ENCODE data around the gene SPTSSA. TPM values are rescaled to one million over a fixed set of nuclear protein-coding genes. Genes with fewer than 3 reads are reported as not detected.

SPTSSA gene
- total RNA-seq, 2 donors from 2014 or later: 9.4 to 10.8 TPM

- Histone ChIP-seq H3K27ac (no peak overlapping the region), H3K36me3 (no peaks in the 10 kb centered on the region), H3K27me3 (no peaks in the 10 kb centered on the region), H3K4me1 (no peaks in the 10 kb centered on the region), H3K4me3 (no peak overlapping the region), H3K9me3 (no peaks in the 10 kb centered on the region)
- TF ChIP-seq CTCF (IDR thresholded peaks at IDR 0.05): no peak
- DNase-seq (ENCODE audit: low spot score): no peak
Measured at GRCh38 chr14:34475163-34475562, 13.1 kb upstream of the SPTSSA start.

- no peaks in the 10 kb centered on the region for H3K4me1 ChIP-seq
- no peaks in the 10 kb centered on the region for H3K9me3 ChIP-seq
- DNase-seq (ENCODE audit: low spot score): no peak
- no peak overlapping the region for H3K27ac ChIP-seq
- no peak for TF ChIP-seq CTCF (IDR thresholded peaks at IDR 0.05)
- H3K4me3 ChIP-seq: no peak overlapping the region
- no peaks in the 10 kb centered on the region for H3K36me3 ChIP-seq
- H3K27me3 ChIP-seq: no peaks in the 10 kb centered on the region
Measured at GRCh38 chr14:34474187-34474679, 12.2 kb upstream of the SPTSSA start.

GRCh38 chr14:34472706-34473279 lies 10.8 kb upstream of the SPTSSA start:
- Histone ChIP-seq H3K27ac (no peak overlapping the region), H3K4me3 (no peak overlapping the region), H3K27me3 (no peaks in the 10 kb centered on the region), H3K36me3 (no peaks in the 10 kb centered on the region), H3K4me1 (no peaks in the 10 kb centered on the region), H3K9me3 (no peaks in the 10 kb centered on the region)
- TF ChIP-seq CTCF (IDR thresholded peaks at IDR 0.05): no peak
- no peak for DNase-seq (ENCODE audit: low spot score)

GRCh38 chr14:34470319-34470718 lies 8.3 kb upstream of the SPTSSA start:
- H3K4me3 ChIP-seq: no peak overlapping the region
- no peaks in the 10 kb centered on the region for H3K27me3 ChIP-seq
- no peak overlapping the region for H3K27ac ChIP-seq
- H3K36me3 ChIP-seq: no peaks in the 10 kb centered on the region
- H3K9me3 ChIP-seq: no peaks in the 10 kb centered on the region
- no peak for TF ChIP-seq CTCF (IDR thresholded peaks at IDR 0.05)
- DNase-seq (ENCODE audit: low spot score): no peak
- H3K4me1 ChIP-seq: peaks cover 0 to under 1% of the 10 kb centered on the region in 2 donors

- no peak overlapping the region for H3K4me3 ChIP-seq
- DNase-seq (ENCODE audit: low spot score): no peak
- TF ChIP-seq CTCF (IDR thresholded peaks at IDR 0.05): no peak
- H3K27me3 ChIP-seq: no peaks in the 10 kb centered on the region
- no peaks in the 10 kb centered on the region for H3K36me3 ChIP-seq
- H3K27ac ChIP-seq: no peak overlapping the region
- no peaks in the 10 kb centered on the region for H3K9me3 ChIP-seq
- H3K4me1 ChIP-seq: peaks cover 0 to 12% of the 10 kb centered on the region in 2 donors
Measured at GRCh38 chr14:34466691-34467090, 4.7 kb upstream of the SPTSSA start.

Measured in right atrium auricular region (tissue), 2 donors.